HUES6 (cell line): ENCODE data around the gene LRRC30.

ENCODE experiments used
- H3K27ac ChIP-seq: 2 replicates; pipeline ENCODE4 v1.7.0; 2013; ENCODE audit warnings: low read depth, mild to moderate bottlenecking, low read length, inconsistent platforms
- H3K27me3 ChIP-seq: 2 replicates; pipeline ENCODE4 v1.6.1; 2013; ENCODE audit warnings: low read length; ENCODE audit not compliant: control insufficient read depth, insufficient read depth
- H3K36me3 ChIP-seq: 2 replicates; pipeline ENCODE4 v1.6.1; 2013; ENCODE audit warnings: low read length; ENCODE audit not compliant: control insufficient read depth, insufficient read depth
- H3K4me1 ChIP-seq: 2 replicates; pipeline ENCODE4 v1.6.1; 2013; ENCODE audit warnings: low read length; ENCODE audit not compliant: control insufficient read depth, insufficient read depth
- H3K4me3 ChIP-seq: 2 replicates; pipeline ENCODE4 v1.5.1; 2013; ENCODE audit warnings: low read depth, low read length
- H3K9ac ChIP-seq: one replicate; pipeline ENCODE4 v1.6.1; 2013; ENCODE audit warnings: mild to moderate bottlenecking, low read length
- H3K9me3 ChIP-seq: 2 replicates; pipeline ENCODE4 v1.6.1; 2013; ENCODE audit warnings: low read depth, low read length; ENCODE audit not compliant: control insufficient read depth, insufficient read depth

The LRRC30 gene

GRCh38 chr18:7237673-7238272 is 6.9 kb downstream of the LRRC30 start:
- no peaks in the 10 kb centered on the region for H3K27me3 ChIP-seq
- H3K36me3 ChIP-seq = no peaks in the 10 kb centered on the region
- H3K27ac ChIP-seq = no peak overlapping the region
- H3K9ac ChIP-seq = no peak overlapping the region
- no peak overlapping the region for H3K4me3 ChIP-seq
- H3K4me1 ChIP-seq = no peaks in the 10 kb centered on the region
- peaks cover 17% of the 10 kb centered on the region for H3K9me3 ChIP-seq

DNA sequence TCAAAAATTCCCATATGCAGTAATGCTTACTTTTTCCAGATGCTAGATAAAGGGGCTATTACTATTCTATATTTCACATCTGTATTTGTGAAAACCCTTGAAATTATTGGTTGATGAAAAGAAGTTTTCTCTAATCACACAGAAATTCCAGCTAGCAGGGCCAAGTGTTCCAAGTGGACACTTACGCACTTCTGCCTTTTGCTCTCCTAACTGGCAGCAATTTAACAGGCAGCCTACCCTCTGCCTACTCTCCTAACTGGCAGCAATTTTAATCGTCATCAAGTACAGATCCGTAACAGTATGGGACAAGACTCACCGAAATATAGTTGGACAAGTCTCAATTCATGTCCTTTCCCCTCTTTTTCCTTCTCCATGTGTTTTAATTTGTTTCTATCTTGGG is 12.0 kb downstream of the LRRC30 start:
- Histone ChIP-seq H3K4me1 (no peaks in the 10 kb centered on the region), H3K9me3 (peaks cover 17% of the 10 kb centered on the region), H3K27me3 (no peaks in the 10 kb centered on the region), H3K27ac (no peak overlapping the region), H3K36me3 (no peaks in the 10 kb centered on the region), H3K4me3 (no peak overlapping the region), H3K9ac (no peak overlapping the region)

DNA sequence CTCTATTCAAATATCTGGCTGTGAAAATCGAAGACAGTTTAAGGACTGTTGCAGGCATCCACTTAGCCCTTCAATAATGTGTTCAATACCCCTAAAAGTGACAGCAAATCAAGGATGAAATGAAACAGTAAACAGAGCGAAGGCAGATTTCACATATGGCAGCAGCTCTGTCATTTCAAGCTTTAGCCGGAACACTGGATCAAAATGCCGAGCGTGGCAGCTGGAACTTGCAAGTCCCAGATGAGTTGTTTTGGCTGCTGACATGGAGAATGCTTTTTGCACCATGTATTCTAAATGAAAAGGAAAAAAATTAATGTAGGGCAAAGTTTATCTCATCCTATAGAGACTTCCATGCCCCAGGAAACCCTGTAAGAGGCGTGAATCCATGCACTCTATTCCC is 18.0 kb downstream of the LRRC30 start:
- H3K4me1 ChIP-seq = no peaks in the 10 kb centered on the region
- H3K36me3 ChIP-seq = no peaks in the 10 kb centered on the region
- H3K9ac ChIP-seq = no peak overlapping the region
- H3K27ac ChIP-seq = no peak overlapping the region
- H3K27me3 ChIP-seq = no peaks in the 10 kb centered on the region
- no peaks in the 10 kb centered on the region for H3K9me3 ChIP-seq
- no peak overlapping the region for H3K4me3 ChIP-seq

DNA sequence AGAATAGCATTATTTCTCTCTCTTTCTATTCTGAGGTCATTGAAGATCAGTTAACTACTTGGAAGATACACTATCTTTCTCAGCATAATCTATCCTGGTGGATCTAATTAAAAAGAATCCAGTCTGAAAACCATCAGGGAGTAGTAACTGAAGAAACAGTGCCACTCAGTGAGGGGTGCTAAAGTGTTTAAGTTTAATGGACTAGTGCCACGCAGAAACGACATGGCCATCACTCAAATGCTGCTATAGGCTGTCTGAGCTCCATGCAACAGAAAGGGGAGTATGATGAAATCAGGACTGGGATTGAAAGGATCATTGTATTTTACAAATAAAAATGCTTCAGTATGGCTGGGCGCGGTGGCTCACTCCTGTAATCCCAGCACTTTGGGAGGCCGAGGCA is 23.3 kb downstream of the LRRC30 start:
- Histone ChIP-seq H3K27me3 (no peaks in the 10 kb centered on the region), H3K36me3 (no peaks in the 10 kb centered on the region), H3K9ac (no peak overlapping the region), H3K27ac (no peak overlapping the region), H3K4me3 (no peak overlapping the region), H3K4me1 (peaks cover 8% of the 10 kb centered on the region; the same call in 1 of the 2 replicates), H3K9me3 (no peaks in the 10 kb centered on the region)

DNA sequence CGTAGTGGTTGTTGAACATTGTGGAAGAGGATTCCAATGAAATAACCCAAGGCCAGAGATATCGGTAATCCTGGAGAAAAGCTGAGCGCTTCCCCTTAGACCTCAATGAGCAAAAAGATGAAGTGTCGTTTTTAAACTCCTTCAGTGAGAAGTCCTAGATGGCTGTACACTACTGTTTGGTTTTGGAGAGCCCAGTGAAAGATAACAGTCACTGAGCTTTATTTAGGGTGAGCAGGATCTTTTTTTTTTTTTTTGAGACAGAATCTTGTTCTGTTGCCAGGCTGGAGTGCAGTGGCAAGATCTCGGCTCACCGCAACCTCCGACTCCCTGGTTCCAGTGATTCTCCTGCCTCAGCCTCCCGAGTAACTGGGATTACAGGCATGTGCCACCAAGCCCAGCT is 24.2 kb downstream of the LRRC30 start:
- Histone ChIP-seq H3K4me1 (peaks cover 8% of the 10 kb centered on the region; the same call in 1 of the 2 replicates), H3K9me3 (no peaks in the 10 kb centered on the region), H3K9ac (no peak overlapping the region), H3K27me3 (no peaks in the 10 kb centered on the region), H3K27ac (no peak overlapping the region), H3K36me3 (no peaks in the 10 kb centered on the region), H3K4me3 (no peak overlapping the region)

DNA sequence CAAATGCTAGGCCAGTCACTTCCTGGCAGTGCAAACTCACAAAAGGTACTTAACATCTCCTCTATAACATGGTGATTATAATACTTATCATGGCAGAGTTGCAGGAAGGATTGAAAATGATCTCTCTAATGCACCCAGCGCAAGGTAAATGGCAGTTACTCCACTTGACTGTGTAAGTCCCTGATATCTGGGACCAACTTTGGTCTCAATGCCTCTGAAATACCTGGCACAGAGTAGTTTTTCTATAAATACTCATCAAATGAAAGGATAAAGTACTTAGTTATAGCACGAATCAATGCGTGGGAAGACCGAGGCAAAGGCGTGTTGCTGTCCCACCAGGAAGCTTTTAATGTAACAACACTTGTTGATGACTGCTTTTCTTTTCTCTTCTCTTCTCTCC is 24.8 kb downstream of the LRRC30 start:
- Histone ChIP-seq H3K27me3 (no peaks in the 10 kb centered on the region), H3K4me3 (no peak overlapping the region), H3K36me3 (no peaks in the 10 kb centered on the region), H3K27ac (no peak overlapping the region), H3K4me1 (peaks cover 8% of the 10 kb centered on the region; the same call in 1 of the 2 replicates), H3K9ac (no peak overlapping the region), H3K9me3 (no peaks in the 10 kb centered on the region)

GRCh38 chr18:7256618-7257425 is 25.9 kb downstream of the LRRC30 start:
- no peaks in the 10 kb centered on the region for H3K9me3 ChIP-seq
- no peak overlapping the region for H3K9ac ChIP-seq
- peaks cover 8% of the 10 kb centered on the region; the same call in 1 of the 2 replicates for H3K4me1 ChIP-seq
- no peak overlapping the region for H3K27ac ChIP-seq
- H3K36me3 ChIP-seq = no peaks in the 10 kb centered on the region
- H3K27me3 ChIP-seq = no peaks in the 10 kb centered on the region
- no peak overlapping the region for H3K4me3 ChIP-seq

DNA sequence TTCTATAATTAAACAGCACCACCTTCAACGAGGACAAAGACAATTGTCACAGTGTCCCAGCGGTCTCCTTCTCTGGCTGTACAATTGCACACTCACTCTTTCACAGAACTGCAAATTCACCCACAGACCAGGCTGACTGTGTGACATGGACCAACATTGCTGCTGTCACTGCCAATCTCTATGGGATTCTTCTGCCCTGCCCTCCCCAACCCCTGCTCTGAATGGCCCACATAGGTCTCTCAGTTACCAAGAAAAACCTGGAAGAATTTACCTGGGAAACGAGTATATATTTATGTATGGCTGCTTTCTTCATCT is 26.5 kb downstream of the LRRC30 start:
- H3K9ac ChIP-seq = no peak overlapping the region
- H3K4me3 ChIP-seq = no peak overlapping the region
- peaks cover 8% of the 10 kb centered on the region; the same call in 1 of the 2 replicates for H3K4me1 ChIP-seq
- no peaks in the 10 kb centered on the region for H3K27me3 ChIP-seq
- no peak overlapping the region for H3K27ac ChIP-seq
- no peaks in the 10 kb centered on the region for H3K9me3 ChIP-seq
- no peaks in the 10 kb centered on the region for H3K36me3 ChIP-seq

DNA sequence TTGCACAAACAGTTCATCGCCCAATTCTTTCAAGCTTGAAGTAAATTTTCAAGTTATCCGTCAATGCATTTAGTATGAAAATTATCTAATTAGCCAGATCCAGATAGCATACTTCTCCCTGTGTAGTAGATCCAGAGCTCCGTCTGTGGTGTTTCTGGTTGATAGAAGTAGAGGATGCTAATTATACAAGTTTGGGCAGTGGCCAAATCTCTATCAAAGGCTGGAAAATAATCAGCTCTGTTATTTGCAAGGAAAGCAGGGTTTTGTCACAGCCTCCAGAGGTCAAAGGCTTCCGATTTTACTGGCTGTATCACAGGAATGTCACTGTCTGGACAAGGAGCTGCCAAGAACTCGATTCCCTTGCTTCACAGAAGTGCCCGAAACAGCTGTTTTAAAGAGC is 28.6 kb downstream of the LRRC30 start:
- Histone ChIP-seq H3K4me3 (no peak overlapping the region), H3K27me3 (no peaks in the 10 kb centered on the region), H3K9ac (no peak overlapping the region)

DNA sequence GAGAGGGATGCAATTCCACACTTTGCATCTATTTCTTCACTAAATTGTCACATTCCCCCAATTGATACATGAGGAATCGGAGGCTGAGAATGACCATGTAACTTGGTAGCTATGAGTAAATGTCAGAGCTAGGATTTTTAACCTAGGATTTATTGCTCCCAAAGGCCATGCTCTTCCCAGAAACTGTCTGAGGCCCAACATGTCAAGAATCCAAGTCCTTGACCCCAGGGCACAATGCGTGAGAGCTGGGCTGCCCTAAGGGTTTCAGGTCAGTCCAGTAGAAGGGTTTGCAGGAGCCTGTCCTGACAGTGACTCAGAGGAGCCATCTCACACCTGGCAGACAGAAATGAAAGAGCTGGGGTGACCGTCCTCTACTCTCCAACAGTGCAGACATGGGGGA is 30.3 kb downstream of the LRRC30 start:
- H3K4me3 ChIP-seq = no peak overlapping the region
- H3K9ac ChIP-seq = no peak overlapping the region
- H3K4me1 ChIP-seq = peaks cover 8% of the 10 kb centered on the region; the same call in 1 of the 2 replicates
- no peak overlapping the region for H3K27ac ChIP-seq
- H3K9me3 ChIP-seq = no peaks in the 10 kb centered on the region
- H3K36me3 ChIP-seq = no peaks in the 10 kb centered on the region
- no peaks in the 10 kb centered on the region for H3K27me3 ChIP-seq

More for the DNA sequence above, 28.6 kb downstream of the LRRC30 start:
- Histone ChIP-seq H3K36me3 (no peaks in the 10 kb centered on the region), H3K4me1 (peaks cover 8% of the 10 kb centered on the region; the same call in 1 of the 2 replicates), H3K27ac (no peak overlapping the region), H3K9me3 (no peaks in the 10 kb centered on the region)

GRCh38 chr18:7267973-7268372 is 37.1 kb downstream of the LRRC30 start:
- H3K9ac ChIP-seq = no peak overlapping the region
- no peaks in the 10 kb centered on the region for H3K9me3 ChIP-seq
- no peaks in the 10 kb centered on the region for H3K27me3 ChIP-seq
- H3K4me3 ChIP-seq = no peak overlapping the region
- H3K27ac ChIP-seq = no peak overlapping the region
- no peaks in the 10 kb centered on the region for H3K36me3 ChIP-seq
- H3K4me1 ChIP-seq = no peaks in the 10 kb centered on the region
